Femur (tissue), 1 donor: ENCODE measurements around the gene TOP1.
A peak's percentile ranks its signal among the peaks of the same experiment; 100 is the strongest.

Experiments
- DNase-seq: peaks from one replicate; pipeline ENCODE4 v3.0.0-alpha.2; 2017

Gene TOP1

DNA sequence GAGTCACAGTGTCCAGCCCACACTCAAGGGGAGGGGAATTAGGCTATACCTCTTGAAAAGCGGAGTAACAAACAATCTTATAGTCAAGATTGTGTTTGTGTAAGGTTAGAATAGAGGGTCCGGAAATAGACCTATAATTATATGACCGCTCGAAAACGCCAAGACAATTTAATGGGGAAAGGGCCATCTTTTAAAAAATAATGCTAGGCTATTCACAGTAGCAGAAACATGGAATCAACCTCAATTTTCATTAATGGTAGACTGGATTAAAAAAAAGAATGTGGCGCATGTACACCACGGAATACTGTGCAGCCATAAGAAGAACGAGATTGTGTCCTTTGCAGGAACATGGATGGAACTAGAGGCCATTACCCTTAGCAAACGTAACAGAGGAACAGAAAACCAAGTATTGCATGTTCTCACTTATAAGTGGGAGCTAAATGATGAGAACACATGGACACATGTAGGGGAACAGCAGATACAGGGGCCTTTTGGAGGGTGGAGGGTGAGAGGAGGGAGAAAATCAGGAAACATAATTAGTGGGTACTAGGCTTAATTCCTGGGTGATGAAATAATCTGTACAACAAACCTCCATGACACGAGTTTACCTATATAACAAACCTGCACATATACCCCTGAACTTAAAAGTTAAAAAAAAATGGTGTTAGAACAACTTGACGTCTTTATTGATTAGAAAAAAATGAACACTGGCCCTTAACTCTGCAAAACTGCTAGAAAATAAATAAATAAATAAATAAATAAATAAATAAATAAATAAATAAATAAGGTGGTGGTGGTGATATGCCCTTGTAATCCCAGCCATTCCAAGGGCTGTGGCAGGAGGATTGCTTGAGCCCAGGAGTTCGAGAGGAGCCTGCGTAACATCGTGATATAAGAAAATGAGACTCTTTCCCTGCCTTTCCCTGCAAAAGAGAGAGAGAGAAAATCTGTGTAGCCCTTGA is 30.3 kb downstream of the TOP1 start:
- no peak for DNase-seq

DNA sequence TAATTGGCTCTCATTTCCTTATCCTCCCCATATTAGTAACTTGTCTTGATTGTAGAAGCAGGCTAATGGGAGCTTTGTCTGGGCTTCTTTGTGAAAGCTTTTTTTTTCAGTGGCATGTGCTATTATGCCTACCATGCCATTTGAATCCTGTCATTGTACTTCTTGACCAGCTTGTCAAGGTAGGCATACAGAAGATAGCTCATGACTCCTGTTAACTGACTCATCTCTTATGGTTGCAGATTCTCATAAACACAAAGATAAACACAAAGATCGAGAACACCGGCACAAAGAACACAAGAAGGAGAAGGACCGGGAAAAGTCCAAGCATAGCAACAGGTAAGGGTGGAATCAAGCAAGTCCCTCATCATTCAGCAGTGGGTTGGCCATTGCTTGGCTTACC is 32.5 kb downstream of the TOP1 start:
- no peak for DNase-seq

DNA sequence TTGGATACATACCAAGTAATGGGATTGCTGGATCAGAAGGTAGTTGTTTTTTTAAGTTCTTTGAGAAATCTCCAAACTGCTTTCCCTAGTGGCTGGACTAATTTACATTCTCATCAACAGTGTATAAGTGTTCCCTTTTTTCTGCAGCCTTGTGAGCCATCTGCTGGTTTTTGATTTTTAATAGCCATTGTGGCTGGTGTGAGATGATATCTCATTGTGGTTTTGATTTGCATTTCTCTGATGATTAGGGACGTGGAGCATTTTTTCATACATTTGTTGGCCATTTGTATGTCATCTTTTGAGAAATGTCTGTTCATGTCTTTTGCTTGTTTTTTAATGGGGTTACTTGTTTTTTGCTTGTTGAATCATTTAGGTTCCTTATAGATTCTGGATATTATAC is 34.8 kb downstream of the TOP1 start:
- no peak for DNase-seq

DNA sequence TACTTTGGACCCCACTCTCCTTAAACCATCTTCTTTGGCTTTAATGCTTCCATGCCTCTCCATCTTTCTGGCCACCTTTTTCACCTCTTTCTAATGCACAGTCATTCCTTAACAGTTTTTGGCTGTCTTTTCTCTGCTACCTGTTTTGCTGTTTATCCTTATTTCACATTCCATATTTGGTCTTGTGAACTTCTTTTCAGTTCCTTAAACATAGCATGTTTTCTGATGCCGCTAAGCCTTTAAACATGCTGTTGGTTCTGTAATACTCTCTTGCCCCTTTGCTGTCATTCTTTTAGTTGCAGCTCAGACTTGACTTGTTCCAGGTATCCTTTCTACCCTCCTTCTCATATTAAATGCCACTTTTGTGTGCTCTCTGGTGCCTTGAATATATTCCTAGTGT is 35.8 kb downstream of the TOP1 start:
- no peak for DNase-seq

DNA sequence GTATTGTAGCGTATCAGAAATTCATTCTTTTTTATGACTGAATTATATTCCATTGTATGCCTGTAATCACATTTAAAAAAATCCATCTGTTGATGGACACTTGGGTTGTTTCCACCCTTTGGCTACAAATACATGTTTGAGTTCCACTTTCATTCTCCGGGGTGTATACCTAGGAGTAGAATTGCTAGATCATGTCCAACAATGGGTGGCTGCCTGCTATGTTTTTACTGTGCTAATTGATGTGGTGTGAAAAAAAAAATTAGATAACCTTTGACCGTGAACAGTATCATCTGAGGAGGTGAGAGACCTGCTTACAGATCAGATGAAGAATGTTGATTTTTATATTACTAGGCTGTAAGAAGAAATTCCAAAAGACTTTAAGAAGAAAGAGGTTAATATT is 37.1 kb downstream of the TOP1 start:
- no peak for DNase-seq

DNA sequence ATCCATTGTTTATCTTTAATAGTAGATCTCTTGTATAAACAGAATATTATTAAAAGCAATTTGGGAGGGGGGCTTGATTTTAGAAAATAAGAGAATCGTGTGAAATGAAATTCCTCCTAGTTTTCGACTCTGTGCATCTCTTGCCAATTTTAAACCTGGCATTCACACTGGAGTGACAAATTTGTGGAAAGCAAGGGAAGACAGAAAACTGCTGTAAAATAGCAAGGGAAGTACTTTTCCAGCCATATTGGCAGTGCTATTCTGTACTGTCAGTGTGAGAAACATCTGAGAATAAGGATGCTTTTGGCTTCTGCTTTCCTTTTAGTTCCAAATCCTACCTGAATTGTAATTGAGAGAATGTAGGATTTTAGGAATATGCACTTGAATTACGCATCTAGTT is 40.2 kb downstream of the TOP1 start:
- no peak for DNase-seq

DNA sequence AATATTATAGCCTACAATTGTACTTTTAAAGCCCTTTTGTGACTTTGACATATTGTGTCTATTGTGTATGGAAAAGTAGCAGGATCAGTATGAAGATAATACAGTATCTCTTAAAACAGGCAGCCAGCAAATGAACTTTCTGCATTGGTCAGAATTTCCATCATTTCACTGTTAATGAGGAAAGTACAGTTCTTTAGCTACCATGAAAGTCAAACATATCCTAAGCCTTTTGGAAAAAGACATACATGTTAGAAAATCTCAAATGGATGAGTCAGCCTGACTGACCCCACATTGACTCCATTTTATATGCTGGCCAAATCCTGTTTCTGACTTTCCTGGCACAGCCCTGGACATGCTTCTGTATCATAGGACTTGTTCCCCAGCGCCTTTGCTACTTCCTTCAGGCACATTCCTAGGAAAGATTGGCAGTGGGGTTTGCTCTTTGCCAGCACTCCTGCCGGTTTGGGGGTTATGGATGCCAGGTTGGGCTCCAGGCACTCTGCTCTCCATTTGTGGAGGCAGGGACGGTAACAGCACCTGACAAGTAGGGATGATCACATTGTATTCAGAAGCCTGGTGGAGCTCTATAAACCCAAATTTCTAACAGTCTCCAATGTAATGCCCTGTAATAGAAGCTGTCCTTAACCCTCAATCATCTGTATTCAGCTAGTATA is 43.7 kb downstream of the TOP1 start:
- DNase-seq: peak; percentile 78

DNA sequence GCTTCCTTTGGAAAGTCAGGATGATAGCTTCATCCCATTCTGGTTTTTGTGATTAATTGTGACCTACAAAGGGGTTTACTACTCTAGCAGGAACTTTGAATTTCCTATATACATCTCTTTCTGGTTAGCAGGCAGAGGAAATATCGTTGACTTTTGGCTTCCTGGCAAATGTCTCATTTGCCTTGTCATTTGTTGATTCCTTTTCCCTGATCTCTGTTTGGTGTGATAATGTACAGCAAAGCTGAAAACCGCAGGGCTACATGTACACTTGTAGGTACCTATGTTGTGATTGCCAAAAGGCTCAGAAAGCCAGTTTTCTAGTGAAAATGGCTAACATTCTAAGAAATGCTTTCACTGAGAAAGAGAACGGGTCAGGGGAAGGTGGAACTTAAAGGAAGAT is 44.3 kb downstream of the TOP1 start:
- DNase-seq: no peak

DNA sequence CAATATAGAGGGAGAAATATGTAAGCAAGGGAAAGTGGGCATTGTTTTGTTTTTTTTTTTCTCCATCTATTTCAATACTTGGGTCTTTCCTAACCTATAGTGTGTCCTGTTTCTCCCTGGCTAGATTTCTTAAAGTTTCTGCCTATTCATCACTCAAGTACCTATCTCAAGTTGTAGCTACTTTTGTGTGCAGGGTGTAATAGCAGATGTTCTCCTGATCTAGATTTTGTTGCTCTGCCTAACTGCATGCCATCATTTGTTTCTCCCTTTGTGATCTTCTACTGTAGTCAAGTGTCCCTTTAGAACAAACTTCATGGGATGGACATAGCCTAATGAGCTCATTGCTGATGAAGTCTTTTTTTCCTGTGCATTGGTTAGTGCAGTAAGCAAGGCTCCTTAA is 45.8 kb downstream of the TOP1 start:
- no peak for DNase-seq

DNA sequence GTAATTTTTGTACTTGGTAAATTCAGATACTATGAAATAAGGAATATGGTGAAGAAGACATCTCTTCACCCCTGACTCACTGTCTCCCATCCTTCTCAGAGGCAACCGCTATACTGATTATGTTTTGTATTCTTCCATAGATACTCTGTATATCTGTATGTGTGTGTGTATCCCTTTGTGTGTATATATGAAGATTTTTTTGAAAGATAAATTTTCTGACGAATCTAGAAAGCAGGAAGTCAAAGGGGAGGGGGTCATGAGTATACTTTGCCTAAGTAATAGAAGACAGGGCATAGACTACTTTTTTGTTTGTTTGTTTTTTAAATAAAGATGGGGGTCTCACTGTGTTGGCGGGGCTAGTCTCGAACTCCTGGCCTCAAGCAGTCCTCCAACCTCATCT is 48.2 kb downstream of the TOP1 start:
- DNase-seq: no peak

DNA sequence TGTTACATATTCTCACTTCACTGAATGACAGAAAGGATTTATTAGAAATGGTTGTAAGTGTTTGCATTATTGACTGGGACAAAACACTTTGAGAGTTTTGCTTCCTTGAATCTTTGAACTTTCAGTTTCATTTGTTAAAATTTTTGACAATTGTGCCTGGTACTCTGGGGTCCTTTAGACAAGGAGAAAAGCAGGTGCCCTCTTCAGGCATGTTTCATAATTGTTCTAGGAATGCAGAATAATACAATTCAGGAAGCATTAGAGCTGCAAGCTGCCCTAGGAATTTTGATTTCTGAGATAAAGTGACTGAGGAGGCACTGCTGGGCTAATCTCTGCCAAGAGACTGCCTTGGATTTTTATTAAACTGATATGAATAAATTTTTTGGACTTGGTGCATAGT is 49.7 kb downstream of the TOP1 start:
- DNase-seq: no peak

DNA sequence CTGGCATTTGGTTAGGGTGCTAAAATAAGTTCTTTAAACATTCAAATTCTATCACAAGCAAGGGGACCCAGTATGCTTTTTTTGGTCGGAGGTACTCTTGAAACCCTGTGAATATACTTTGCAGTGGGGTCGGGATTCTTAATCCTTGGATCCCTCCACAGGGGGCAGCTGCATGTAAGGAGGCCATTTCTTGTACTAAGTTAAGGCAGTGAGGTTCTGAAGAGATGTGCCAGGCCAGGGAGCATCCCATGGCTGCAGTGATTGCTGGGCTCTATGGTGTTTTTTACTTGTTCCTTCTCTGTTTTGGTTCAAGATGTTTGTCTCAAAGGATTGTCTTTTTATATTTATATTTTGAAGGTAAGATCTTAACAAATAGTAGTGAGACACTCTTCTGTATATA is 50.4 kb downstream of the TOP1 start:
- DNase-seq: no peak

DNA sequence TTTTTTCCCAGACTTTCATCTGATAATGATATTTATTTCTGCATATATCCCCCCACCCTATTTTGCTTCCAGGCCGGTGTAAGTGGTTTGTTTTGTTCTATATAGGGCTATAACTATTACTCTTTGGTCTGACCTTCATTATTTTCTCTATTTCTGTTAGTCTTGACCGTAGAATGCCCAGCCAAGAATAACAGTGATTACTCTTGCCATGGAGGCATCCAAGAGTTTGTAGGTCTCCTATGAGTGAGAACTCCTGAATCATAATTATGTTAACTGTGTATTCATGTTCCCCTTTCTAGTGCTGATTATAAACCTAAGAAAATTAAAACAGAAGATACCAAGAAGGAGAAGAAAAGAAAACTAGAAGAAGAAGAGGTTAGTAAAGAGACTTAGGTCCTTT is 52.2 kb downstream of the TOP1 start:
- no peak for DNase-seq

DNA sequence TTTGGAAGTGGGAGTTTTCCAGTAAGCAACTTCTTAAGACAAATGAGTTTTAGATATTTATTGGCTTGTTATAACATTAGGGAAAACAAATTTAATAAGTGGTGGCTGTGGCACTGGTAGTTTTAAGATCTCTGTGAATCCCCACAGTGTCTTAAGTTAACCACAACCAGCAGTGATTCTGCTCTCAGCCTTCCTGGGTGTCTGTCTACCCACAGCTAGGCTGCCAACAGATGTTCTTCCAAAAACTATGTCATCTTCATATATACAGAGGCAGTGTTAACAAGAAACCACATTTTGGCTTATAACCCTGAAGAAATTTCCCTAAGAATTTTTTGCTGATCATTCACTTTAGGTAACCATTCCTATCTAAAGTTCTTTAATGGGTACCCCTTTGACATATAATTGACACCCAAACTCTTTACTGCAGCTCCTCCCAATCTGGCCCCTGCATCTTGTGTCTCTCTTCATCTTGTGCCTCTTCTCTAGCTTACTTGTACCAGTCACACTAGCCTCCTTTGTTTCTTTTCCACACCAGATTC is 52.7 kb downstream of the TOP1 start:
- no peak for DNase-seq

DNA sequence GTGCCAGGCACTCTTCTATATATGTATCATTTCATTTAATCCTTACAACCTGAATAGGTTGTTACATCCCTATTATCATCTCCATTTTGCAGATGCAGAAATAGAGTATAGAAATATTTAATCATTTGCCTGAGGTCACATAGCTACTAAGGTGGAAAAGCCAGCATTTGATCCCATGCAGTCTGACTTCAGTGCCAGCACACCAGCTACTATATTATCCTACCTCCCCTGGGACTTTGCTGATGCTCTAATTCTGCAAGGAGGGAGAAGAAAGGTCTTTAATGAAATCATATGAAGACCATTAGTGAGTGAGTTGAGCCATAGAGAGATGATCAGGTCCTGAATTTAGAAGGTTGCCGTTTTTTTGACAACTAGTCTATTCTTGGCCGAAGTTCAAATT is 53.7 kb downstream of the TOP1 start:
- no peak for DNase-seq

DNA sequence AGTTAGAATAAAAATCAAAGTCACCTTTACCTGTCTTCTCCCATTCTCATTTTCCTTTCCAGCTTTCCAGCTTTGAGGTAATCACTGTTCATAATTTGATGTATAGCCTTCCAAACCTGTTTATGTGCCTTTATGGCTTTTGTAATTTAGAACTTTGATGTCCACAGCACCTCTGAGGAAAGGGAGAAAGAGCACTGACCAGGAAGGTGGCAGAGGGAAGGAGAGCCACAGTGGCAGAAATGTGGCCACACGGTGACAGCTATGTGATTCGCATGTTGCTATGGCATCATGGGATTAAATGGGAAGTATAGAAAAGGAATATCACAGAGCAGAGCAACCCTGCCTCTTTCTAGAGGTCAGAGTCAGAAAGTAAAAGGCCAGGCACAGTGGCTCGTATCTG is 57.0 kb downstream of the TOP1 start:
- no peak for DNase-seq

DNA sequence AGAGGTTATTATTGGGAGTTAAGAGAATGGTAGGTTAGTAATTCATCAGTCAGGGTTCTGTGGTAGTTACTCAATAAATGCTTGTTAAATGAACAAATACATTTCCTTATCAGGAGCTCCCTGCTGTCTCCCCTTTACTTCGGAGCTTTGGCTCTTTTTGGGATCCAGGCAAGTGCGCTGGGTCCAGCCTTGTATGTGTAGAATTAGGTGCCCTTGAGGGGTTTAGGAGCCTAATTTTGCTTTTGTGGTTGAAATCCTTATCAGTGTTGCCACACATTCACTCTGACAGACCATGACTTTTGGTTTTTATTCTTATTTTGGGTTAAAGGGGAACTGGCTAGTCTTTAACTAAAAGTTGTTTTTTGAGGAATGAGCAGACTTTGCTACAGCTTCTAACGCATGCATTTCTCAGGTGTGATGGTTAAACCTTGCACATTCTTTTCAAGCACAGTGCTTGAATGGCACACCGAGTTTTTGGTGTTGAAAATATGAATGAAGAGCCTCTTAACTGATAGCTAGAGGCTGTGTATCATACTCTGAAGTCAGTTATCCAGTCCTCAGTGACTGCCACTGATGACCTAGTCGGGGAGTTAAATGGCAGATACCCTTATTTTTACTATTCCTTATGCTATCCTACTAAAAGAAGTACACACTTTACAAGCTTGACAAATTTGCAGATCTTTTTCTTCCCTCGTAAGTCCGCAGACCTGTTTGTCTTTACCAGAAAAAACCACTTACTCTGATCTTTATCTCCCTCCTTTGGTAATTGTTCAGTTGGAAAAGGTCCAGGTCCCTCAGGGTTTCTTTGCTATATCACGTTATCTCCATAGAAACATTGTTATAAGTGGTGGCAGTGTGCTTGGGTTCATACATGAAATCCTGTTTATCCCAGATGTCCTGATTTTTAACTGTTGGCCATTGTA is 58.0 kb downstream of the TOP1 start:
- DNase-seq: no peak

DNA sequence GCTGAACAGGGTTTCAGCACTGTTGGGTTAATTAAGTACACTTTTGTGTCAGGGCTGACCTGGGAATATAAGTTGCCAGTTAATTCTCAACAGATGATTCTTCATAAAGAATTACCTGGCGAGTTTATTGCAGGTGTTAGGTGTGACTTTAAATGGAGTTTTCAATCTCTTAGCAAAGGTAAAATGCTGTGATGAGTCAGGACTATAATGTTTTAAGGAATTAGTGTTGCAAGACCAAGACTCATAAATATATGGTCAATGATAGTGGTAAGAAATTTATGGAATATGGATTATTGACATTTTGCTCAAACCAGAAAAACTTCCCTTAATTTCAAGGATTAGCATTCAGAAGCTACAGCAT is 58.7 kb downstream of the TOP1 start:
- DNase-seq: no peak

DNA sequence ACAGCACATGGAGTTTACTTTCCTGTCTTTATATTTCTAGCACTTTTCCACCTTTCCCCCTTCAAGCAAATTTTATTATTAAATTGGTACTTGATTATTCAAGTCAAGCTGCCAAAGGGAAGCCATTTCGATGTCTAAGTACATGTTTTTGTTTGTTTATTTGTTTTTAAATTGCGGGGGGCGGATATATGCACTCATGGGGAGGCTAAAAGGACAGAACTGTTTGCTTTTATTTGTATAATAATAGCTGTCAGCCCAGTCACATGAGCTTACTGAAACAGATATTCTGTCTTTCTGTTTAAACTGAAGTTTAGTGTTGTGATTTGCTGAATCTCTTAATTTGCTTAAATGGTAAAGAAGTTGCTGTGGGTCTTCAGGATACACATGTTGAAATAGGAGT is 59.2 kb downstream of the TOP1 start:
- no peak for DNase-seq

DNA sequence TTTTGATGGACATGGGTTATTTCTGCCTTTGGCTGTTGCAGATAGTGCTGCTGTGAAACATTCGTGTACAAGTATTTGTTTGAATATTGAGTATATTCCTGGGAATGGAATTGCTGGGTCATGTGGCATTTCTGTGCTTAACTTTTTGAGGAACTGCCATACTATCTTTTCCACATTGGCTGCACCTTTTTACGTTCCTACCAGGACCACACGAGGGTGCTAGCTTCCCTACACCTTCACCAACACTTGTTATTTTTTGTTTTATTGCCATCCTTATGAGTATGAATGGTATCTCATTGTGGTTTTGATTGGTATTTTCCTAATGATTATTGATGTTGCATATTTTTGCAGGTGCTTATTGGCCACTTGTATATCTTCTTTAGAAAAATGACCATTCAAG is 60.9 kb downstream of the TOP1 start:
- DNase-seq: no peak

DNA sequence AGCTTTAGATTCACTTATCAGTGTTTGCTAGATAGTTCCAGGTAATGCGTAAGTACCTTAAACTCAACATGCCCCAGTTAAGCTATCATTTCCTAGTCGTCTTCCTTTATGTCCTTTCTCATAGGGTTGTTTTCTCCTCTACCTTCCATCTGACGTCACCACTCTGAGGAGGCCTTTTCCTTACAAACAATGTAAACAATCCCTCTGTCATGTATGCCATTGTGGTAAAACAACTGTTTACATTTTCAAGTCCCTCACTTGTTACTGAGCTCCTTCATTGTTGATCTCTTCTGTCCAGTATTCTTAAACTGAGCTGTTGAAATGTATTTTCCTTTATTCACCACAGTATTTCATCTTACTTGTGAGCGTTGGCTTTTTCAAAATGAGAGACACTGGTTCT is 63.3 kb downstream of the TOP1 start:
- no peak for DNase-seq

DNA sequence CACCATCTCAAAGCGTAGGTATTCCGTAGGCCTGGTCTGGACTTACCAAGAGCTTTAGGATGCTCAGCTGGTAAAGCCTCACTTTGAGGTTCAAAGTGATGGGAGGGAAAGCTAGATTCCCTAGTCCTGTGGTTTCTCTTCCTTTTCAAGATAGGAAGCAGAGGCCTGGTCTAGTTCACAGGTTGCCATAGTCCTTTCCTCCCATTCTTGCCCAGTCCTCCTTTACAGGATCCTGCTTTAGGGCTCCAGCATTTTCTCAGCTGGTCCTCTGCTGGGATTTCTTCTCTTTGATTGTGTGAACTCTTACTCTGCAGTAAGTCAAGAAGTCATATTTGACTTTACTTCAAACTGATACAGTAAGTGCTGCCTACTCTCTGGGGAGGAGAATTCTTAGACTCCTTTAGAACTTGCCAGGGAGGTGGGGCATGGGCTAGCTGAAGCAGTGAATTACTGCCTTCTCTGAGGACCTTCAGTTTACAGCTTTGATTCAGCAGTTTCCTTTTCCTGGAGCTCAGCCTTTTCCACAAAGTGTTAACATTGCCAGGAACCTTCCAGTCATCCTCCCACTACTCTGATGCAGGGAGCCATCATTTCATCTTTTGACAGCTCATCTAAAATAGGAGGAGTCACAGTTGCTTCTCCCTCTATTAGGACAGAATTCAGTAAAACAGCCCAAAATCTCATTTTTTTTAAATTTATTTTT is 65.9 kb downstream of the TOP1 start:
- DNase-seq: no peak
